ENCODE data around the gene POR.

DNA sequence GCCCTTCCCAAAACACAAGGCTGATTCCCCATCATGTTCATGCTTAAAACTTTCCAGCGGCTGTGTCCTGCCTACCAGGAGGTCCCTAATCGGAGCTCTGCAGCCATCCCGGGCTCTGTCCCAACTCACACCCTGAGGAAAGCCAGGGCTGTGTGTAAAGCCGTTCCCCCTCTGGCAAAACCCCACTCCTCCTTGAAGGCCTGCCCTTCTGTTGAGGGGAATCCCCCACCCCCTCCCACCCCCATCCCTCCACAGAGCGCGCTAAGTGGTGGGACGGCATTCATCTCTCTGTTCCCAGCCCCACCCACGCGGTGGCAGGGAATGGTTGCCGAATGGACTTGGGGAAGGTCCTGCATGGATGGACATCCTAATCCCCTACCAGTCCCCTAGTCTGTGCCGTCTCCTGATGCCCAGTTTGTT lies 80.1 kb downstream of the POR start:
- TF ChIP-seq, protein P1, sequence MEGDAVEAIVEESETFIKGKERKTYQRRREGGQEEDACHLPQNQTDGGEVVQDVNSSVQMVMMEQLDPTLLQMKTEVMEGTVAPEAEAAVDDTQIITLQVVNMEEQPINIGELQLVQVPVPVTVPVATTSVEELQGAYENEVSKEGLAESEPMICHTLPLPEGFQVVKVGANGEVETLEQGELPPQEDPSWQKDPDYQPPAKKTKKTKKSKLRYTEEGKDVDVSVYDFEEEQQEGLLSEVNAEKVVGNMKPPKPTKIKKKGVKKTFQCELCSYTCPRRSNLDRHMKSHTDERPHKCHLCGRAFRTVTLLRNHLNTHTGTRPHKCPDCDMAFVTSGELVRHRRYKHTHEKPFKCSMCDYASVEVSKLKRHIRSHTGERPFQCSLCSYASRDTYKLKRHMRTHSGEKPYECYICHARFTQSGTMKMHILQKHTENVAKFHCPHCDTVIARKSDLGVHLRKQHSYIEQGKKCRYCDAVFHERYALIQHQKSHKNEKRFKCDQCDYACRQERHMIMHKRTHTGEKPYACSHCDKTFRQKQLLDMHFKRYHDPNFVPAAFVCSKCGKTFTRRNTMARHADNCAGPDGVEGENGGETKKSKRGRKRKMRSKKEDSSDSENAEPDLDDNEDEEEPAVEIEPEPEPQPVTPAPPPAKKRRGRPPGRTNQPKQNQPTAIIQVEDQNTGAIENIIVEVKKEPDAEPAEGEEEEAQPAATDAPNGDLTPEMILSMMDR (IDR thresholded peaks at IDR 0.05; ENCODE audit: poor library complexity, severe bottlenecking) = no peak
- no peak for TF ChIP-seq SMC3 (conservative IDR thresholded peaks at IDR 0.05; ENCODE audit: poor library complexity)

All from neural cell (in vitro differentiated cells).